Liver (tissue), 3 donors: ENCODE data around the gene MRPL55.

Experiments
- GABPA ChIP-seq, 2 donors: IDR thresholded peaks in 1 of 2; conservative IDR thresholded peaks in 1 of 2; 2 replicates each; pipeline ENCODE4 v1.6.1; 2016; ENCODE audit warnings: antibody characterized with exemption in 2 of 2, mild to moderate bottlenecking in 1 of 2, moderate library complexity in 1 of 2
- HNF4G ChIP-seq: IDR thresholded peaks from 2 replicates; pipeline ENCODE4 v1.6.1; 2016; ENCODE audit warnings: antibody characterized with exemption
- TAF1 ChIP-seq: conservative IDR thresholded peaks from 2 replicates; pipeline ENCODE4 v1.6.1; 2016; ENCODE audit warnings: antibody characterized with exemption, mild to moderate bottlenecking
- TF ChIP-seq, protein P1 (sequence below): fragments of 150-350 bp; IDR thresholded peaks from 2 replicates; pipeline ENCODE4 v1.5.1; 2017; ENCODE audit warnings: improper control_type of control experiment, low read depth, low read length; ENCODE audit not compliant: missing input control
- TF ChIP-seq, protein P2 (sequence below): IDR thresholded peaks from 2 replicates; pipeline ENCODE4 v1.6.1; 2016; ENCODE audit warnings: antibody characterized with exemption
- donor health status: healthy.
- donor health status: healthy.

DNA sequence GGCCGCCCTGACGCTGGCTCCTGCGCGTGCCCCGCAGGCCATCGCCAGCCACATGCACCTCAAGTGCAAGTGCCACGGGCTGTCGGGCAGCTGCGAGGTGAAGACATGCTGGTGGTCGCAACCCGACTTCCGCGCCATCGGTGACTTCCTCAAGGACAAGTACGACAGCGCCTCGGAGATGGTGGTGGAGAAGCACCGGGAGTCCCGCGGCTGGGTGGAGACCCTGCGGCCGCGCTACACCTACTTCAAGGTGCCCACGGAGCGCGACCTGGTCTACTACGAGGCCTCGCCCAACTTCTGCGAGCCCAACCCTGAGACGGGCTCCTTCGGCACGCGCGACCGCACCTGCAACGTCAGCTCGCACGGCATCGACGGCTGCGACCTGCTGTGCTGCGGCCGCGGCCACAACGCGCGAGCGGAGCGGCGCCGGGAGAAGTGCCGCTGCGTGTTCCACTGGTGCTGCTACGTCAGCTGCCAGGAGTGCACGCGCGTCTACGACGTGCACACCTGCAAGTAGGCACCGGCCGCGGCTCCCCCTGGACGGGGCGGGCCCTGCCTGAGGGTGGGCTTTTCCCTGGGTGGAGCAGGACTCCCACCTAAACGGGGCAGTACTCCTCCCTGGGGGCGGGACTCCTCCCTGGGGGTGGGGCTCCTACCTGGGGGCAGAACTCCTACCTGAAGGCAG is 50.0 kb downstream of the MRPL55 start:
- TF ChIP-seq, protein P1, sequence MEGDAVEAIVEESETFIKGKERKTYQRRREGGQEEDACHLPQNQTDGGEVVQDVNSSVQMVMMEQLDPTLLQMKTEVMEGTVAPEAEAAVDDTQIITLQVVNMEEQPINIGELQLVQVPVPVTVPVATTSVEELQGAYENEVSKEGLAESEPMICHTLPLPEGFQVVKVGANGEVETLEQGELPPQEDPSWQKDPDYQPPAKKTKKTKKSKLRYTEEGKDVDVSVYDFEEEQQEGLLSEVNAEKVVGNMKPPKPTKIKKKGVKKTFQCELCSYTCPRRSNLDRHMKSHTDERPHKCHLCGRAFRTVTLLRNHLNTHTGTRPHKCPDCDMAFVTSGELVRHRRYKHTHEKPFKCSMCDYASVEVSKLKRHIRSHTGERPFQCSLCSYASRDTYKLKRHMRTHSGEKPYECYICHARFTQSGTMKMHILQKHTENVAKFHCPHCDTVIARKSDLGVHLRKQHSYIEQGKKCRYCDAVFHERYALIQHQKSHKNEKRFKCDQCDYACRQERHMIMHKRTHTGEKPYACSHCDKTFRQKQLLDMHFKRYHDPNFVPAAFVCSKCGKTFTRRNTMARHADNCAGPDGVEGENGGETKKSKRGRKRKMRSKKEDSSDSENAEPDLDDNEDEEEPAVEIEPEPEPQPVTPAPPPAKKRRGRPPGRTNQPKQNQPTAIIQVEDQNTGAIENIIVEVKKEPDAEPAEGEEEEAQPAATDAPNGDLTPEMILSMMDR, result no peak
- TF ChIP-seq GABPA (IDR thresholded peaks at IDR 0.05 in 1 of 2, conservative IDR thresholded peaks at IDR 0.05 in 1 of 2), result no peak
- TF ChIP-seq HNF4G, result no peak
- TF ChIP-seq, protein P2, sequence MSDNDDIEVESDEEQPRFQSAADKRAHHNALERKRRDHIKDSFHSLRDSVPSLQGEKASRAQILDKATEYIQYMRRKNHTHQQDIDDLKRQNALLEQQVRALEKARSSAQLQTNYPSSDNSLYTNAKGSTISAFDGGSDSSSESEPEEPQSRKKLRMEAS, result no peak
- TF ChIP-seq TAF1, result no peak
